ENCODE measurements around the gene GKN1. TPM values are rescaled to one million over a fixed set of nuclear protein-coding genes. Genes with fewer than 3 reads are reported as not detected.
"Not testable (repeated sequence)": the region's sequence is repeated elsewhere in the genome, so short reads cannot be mapped to it uniquely, and the experiment has no call there.

Gene GKN1
- total RNA-seq, 2 experiments from 2014 or later, result not detected

GRCh38 chr2:68938938-68939337, 35.5 kb upstream of the GKN1 start:
- Mint-ChIP-seq H3K27me3 (peaks cover 15% of the 10 kb centered on the region), H3K27ac (no peak overlapping the region), H3K9me3 (ENCODE audit: low read depth) (no peaks in the 10 kb centered on the region), H3K4me3 (no peak overlapping the region), H3K36me3 (ENCODE audit: low read depth) (no peaks in the 10 kb centered on the region), H3K4me1 (peaks cover 6% of the 10 kb centered on the region)
- intact Hi-C loops (cut with DNase I, micrococcal nuclease), result no loop called here
- no peak for ATAC-seq
- DNase-seq, result no peak
- ChIA-PET POLR2A (no interaction called here), CTCF (no interaction called here)

DNA sequence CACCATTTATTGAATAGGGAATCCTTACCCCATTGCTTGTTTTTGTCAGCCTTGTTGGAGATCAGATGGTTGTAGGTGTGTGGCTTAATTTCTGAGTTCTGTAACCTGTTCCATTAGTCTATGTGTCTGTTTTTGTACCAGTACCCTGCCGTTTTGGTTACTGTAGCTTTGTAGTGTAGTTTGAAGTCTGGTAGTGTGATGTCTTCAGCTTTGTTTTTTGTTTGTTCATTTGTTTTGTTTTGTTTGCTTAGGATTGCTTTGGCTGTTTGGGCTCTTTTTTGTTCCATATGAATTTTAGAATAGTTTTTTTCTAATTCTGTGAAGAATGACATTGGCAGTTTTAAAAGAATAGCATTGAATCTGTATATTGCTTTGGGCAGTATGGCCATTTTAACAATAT, 34.5 kb upstream of the GKN1 start:
- CTCF ChIA-PET, result interaction anchor here (0.6 to 1.1 kb wide), 3 partner anchors 11 to 296 kb away, joined by 3 to 5 read pairs (median 3); partner anchors contain the start of gene PROKR1

DNA sequence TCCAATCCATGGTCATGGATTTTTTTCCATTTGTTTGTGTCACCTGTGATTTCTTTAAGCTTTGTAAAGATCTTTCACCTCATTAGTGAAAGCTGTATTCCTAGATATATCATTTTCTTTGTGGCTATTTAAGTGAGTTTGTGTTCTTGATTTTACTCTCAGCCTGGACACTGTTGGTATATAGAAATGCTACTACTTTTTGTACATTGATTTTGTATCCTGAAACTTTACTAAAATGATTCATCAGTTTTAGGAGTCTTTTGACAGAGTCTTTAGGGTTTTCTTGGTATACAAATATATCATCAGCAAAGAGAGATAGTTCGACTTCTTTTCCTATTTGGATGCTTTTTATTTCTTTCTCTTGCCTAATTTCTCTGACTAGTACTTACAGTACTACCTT, 34.1 kb upstream of the GKN1 start:
- ChIA-PET CTCF (interaction anchor here (0.9 to 1.1 kb wide), 2 partner anchors 11 to 16 kb away, joined by 3 to 5 read pairs; no protein-coding TSS in a partner anchor), POLR2A (no interaction called here)
- DNase-seq, result no peak
- Mint-ChIP-seq H3K36me3 (ENCODE audit: low read depth) (no peaks in the 10 kb centered on the region), H3K27me3 (peaks cover 16% of the 10 kb centered on the region), H3K4me3 (no peak overlapping the region), H3K27ac (no peak overlapping the region), H3K4me1 (peaks cover 6% of the 10 kb centered on the region), H3K9me3 (ENCODE audit: low read depth) (no peaks in the 10 kb centered on the region)
- intact Hi-C loops (cut with DNase I, micrococcal nuclease), result loop anchor here (5.0 kb wide), 1 partner anchor 72 kb away; the partner anchor contains the start of gene ANTXR1 (in 2 of the 2)
- ATAC-seq, result peak; percentile 76

More for the DNA sequence above, 34.5 kb upstream of the GKN1 start:
- intact Hi-C loops (cut with DNase I, micrococcal nuclease), result loop anchor here (5.0 kb wide), 1 partner anchor 72 kb away; the partner anchor contains the start of gene ANTXR1 (in 2 of the 2)
- DNase-seq (no peak), ATAC-seq (no peak)
- Mint-ChIP-seq H3K4me1 (peaks cover 6% of the 10 kb centered on the region), H3K9me3 (ENCODE audit: low read depth) (no peaks in the 10 kb centered on the region), H3K4me3 (no peak overlapping the region), H3K36me3 (ENCODE audit: low read depth) (no peaks in the 10 kb centered on the region), H3K27ac (no peak overlapping the region), H3K27me3 (peaks cover 16% of the 10 kb centered on the region)
- POLR2A ChIA-PET, result no interaction called here

DNA sequence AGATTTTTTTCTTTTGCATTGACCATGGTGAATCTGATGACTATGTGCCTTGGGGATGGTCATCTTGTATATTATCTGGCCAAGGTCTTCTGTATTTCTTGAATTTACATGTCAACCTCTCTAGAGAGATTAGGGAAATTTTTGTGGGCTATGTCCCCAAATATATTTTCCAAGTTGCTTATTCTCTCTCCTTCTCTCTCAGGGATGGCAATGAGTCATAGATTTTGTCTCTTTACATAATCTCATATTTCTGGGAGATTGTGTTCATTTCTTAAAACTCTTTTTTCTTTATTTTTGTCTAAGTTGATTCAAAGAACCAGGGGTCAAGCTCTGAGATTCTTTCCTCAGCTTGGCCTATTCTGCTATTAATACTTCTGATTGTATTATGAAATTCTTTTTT, 31.6 kb upstream of the GKN1 start:
- intact Hi-C loops (cut with DNase I, micrococcal nuclease), result loop anchor here (1.0 to 5.0 kb wide), 3 partner anchors 69 to 364 kb away; partner anchors contain the start of gene ANTXR1 (in 2 of the 2)
- Mint-ChIP-seq H3K27me3 (peaks cover 24% of the 10 kb centered on the region), H3K4me3 (no peak overlapping the region)

DNA sequence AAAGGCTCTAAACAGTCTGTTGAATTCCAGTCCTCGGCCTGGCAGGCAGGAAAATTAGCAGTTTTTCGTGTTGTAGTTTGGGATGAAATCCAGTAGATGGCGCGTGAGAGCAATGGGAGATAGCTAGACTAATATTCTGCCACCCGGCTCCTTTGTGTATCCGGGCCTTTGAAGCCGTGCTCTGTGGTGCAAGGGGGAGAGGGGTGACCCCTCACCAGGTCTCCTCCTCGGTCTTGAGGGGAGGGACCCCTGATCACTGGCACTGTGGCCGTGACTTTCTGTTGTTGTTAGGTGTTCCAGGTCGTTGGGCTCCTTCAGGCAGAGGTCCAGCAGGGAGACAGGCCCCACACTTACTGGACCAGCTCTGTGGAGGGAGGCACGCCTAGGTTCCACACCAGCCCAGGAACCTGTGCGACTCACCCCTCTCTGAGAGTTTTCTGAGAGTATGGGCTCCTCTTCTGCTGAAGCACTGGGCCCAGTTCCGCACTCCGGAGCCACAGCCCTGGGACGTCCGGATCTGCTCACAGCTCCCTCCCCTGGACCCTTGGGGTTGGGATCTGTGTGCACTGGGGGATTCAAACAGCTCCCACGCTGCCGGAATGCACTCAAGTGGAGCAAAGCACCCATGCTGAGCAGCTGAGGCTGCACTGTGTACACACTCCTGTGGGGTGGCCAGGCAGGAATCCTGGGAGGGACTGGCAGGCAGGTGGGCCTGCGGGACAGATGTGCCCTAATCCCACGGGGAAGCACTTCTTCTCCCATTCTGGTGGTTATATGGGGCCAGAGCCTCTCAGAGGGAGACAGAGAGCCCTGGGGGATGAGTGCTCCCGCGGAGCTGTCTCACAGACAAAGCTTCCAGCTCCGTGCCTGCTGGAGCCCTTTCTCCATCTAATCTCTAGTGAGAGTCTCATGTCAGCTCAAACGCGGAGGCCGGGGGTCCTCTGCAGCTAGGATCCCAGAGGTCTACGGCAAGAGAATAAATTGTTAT, 30.6 kb upstream of the GKN1 start:
- Mint-ChIP-seq H3K36me3 (ENCODE audit: low read depth) (no peaks in the 10 kb centered on the region), H3K4me1 (peaks cover 6% of the 10 kb centered on the region), H3K9me3 (ENCODE audit: low read depth) (no peaks in the 10 kb centered on the region), H3K4me3 (no peak overlapping the region), H3K27ac (no peak overlapping the region), H3K27me3 (peaks cover 23% of the 10 kb centered on the region)
- intact Hi-C loops (cut with DNase I, micrococcal nuclease), result loop anchor here (1.0 to 5.0 kb wide), 3 partner anchors 68 to 363 kb away; partner anchors contain the start of gene ANTXR1 (in 2 of the 2)
- DNase-seq, result peak; percentile 64
- ChIA-PET POLR2A (no interaction called here), CTCF (interaction anchor here (0.6 to 4.1 kb wide), 40 partner anchors 8 to 482 kb away, joined by 3 to 32 read pairs (median 4); partner anchors contain the start of gene GKN2)
- peak; percentile 71 for ATAC-seq

More for the DNA sequence above, 31.6 kb upstream of the GKN1 start:
- POLR2A ChIA-PET, result no interaction called here
- H3K9me3 Mint-ChIP-seq (ENCODE audit: low read depth), result no peaks in the 10 kb centered on the region
- DNase-seq (no peak), ATAC-seq (no peak)
- H3K4me1 Mint-ChIP-seq, result peaks cover 6% of the 10 kb centered on the region
- no peaks in the 10 kb centered on the region for H3K36me3 Mint-ChIP-seq (ENCODE audit: low read depth)
- no peak overlapping the region for H3K27ac Mint-ChIP-seq
- CTCF ChIA-PET, result interaction anchor here (0.7 to 4.1 kb wide), 36 partner anchors 9 to 481 kb away, joined by 3 to 32 read pairs (median 4); partner anchors contain the start of gene GKN2

- H3K27me3 Mint-ChIP-seq, result peaks cover 19% of the 10 kb centered on the region
- ChIA-PET CTCF (no interaction called here), POLR2A (no interaction called here)
- no peak for DNase-seq
- no peak overlapping the region for H3K4me3 Mint-ChIP-seq
- H3K4me1 Mint-ChIP-seq, result no peaks in the 10 kb centered on the region
- H3K9me3 Mint-ChIP-seq (ENCODE audit: low read depth), result no peaks in the 10 kb centered on the region
- no peaks in the 10 kb centered on the region for H3K36me3 Mint-ChIP-seq (ENCODE audit: low read depth)
- ATAC-seq, result no peak
- intact Hi-C loops (cut with DNase I, micrococcal nuclease), result no loop called here
- H3K27ac Mint-ChIP-seq, result no peak overlapping the region
These were observed 28.3 kb upstream of the GKN1 start for GRCh38 chr2:68946117-68946516.

GRCh38 chr2:68948710-68949109, 25.7 kb upstream of the GKN1 start:
- POLR2A ChIA-PET, result no interaction called here
- Mint-ChIP-seq H3K27me3 (peaks cover 10% of the 10 kb centered on the region), H3K9me3 (ENCODE audit: low read depth) (no peaks in the 10 kb centered on the region), H3K4me3 (no peak overlapping the region), H3K36me3 (ENCODE audit: low read depth) (no peaks in the 10 kb centered on the region), H3K27ac (no peak overlapping the region), H3K4me1 (no peaks in the 10 kb centered on the region)
- intact Hi-C loops (cut with DNase I, micrococcal nuclease), result no loop called here
- CTCF ChIA-PET, result interaction anchor here (0.7 kb wide), 1 partner anchor 716 kb away, joined by 3 read pairs; no protein-coding TSS in a partner anchor
- DNase-seq (no peak), ATAC-seq (no peak)

DNA sequence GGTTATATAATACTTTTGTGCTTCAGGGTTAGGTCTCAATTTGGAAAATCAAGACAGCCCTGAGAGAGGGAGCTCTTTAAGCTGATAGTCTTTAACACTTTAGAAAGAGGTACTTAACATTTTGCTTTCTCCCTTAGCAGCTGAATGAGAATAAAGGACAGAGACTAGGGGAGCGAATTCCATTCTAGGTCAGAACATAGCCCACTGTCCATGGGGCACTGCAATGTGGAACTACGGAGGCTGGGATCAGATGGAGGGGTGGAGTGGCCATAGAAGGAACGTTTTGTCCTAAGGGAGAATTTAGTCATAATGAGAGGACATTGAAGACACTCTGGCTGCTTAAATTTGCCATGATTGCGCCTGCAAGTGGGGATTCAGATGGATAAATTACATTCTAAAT, 22.5 kb upstream of the GKN1 start:
- no peak for ATAC-seq
- Mint-ChIP-seq H3K36me3 (ENCODE audit: low read depth) (no peaks in the 10 kb centered on the region), H3K9me3 (ENCODE audit: low read depth) (no peaks in the 10 kb centered on the region), H3K4me1 (no peaks in the 10 kb centered on the region), H3K27me3 (peaks cover 2% of the 10 kb centered on the region), H3K4me3 (no peak overlapping the region), H3K27ac (no peak overlapping the region)
- ChIA-PET CTCF (interaction anchor here (1.1 to 2.5 kb wide), 3 partner anchors 9 to 219 kb away, joined by 3 to 17 read pairs (median 3); no protein-coding TSS in a partner anchor), POLR2A (no interaction called here)
- intact Hi-C loops (cut with DNase I, micrococcal nuclease), result no loop called here
- DNase-seq, result no peak

DNA sequence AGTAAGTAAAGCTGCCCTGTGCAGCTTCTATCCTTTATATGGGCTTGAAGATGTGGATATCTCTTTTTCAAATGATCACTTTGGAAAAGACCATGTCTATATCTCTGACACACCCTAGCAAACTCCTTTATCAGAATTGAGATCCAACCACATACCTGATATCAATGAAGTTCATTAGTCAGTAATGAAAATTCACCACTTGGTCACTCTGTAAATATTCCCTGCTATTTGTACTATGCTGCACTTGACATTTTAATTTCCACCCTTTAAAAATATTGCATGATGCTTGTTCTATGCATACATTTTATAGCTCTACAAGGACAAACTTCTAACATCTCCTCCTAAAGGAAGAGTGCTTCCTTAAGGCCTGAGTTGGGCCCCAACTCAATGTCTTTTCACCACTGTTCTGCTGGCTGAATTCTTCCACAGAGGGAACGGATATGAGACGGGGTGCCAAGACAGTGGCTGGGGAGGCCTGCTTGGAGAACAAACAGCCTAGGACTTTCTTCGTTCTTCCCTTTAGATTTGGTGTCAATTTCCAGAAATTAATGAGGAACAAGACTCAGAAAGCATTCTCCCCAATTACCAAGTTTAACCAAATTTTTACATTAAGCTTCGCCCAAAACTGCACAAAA, 21.4 kb upstream of the GKN1 start, which contains the start of gene GKN2:
Gene GKN2, minus strand, starts transcription at position 7 of the 635 bp plus-strand sequence. CDS start 32 bp downstream, outside the sequence.
- H3K4me1 Mint-ChIP-seq, result no peaks in the 10 kb centered on the region
- ChIA-PET CTCF (interaction anchor here (0.5 to 2.5 kb wide), 4 partner anchors 9 to 1117 kb away, joined by 3 to 17 read pairs (median 4); no protein-coding TSS in a partner anchor), POLR2A (no interaction called here)
- no peak within 1 kb of the TSS for H3K27ac Mint-ChIP-seq
- no peaks in the 10 kb centered on the region for H3K9me3 Mint-ChIP-seq (ENCODE audit: low read depth)
- no peaks in the 10 kb centered on the region for H3K36me3 Mint-ChIP-seq (ENCODE audit: low read depth)
- no peak for ATAC-seq
- intact Hi-C loops (cut with DNase I, micrococcal nuclease), result no loop called here
- no peak for DNase-seq
- H3K27me3 Mint-ChIP-seq, result no peaks in the 10 kb centered on the region
- H3K4me3 Mint-ChIP-seq, result no peak within 1 kb of the TSS

GRCh38 chr2:68955432-68955831, 19.0 kb upstream of the GKN1 start:
- H3K27ac Mint-ChIP-seq; H3K9me3 Mint-ChIP-seq (ENCODE audit: low read depth); ATAC-seq; DNase-seq; H3K4me3 Mint-ChIP-seq; H3K36me3 Mint-ChIP-seq (ENCODE audit: low read depth); intact Hi-C loops (cut with DNase I, micrococcal nuclease); POLR2A ChIA-PET; H3K27me3 Mint-ChIP-seq; H3K4me1 Mint-ChIP-seq: not testable (repeated sequence)
- CTCF ChIA-PET, result interaction anchor here (0.9 to 1.4 kb wide), 2 partner anchors 12 to 14 kb away, joined by 3 read pairs; no protein-coding TSS in a partner anchor

DNA sequence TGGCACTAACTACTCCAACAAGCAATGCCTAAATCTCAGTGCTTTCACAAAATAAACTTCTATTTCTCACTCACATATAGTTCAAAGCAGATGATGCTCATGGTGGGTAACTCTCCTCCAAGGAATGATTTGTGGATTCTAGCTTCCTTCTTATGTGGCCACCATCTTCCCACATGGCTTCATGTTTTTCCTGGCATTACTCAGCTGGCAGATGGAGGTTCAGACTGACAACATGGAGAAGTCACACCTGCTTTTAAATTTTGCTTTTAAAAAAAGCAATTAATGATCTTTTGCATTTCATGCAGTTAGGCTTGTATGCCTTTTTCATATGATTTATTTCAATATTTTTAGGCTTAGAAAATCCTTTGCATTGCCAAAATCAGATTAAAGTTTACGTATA, 15.4 kb upstream of the GKN1 start:
- H3K4me3 Mint-ChIP-seq, result no peak overlapping the region
- H3K9me3 Mint-ChIP-seq (ENCODE audit: low read depth), result no peaks in the 10 kb centered on the region
- no peak for DNase-seq
- H3K27me3 Mint-ChIP-seq, result peaks cover 6% of the 10 kb centered on the region
- intact Hi-C loops (cut with DNase I, micrococcal nuclease), result no loop called here
- H3K27ac Mint-ChIP-seq, result no peak overlapping the region
- CTCF ChIA-PET, result interaction anchor here (1.2 kb wide), 1 partner anchor 16 kb away, joined by 6 read pairs; no protein-coding TSS in a partner anchor
- no peak for ATAC-seq
- H3K36me3 Mint-ChIP-seq (ENCODE audit: low read depth), result no peaks in the 10 kb centered on the region
- POLR2A ChIA-PET, result interaction anchor here (0.6 kb wide), 1 partner anchor 65 kb away, joined by 3 read pairs; no protein-coding TSS in a partner anchor
- H3K4me1 Mint-ChIP-seq, result no peaks in the 10 kb centered on the region
